Mucosa of rectum (tissue), 2 donors: ENCODE data around the gene CYB5R4.
"Not testable (repeated sequence)": the region's sequence is repeated elsewhere in the genome, so short reads cannot be mapped to it uniquely, and the experiment has no call there.

ENCODE experiments used
- H3K27ac ChIP-seq, 2 donors: one replicate each; pipeline ENCODE4 v1.7.0; 2013; ENCODE audit warnings: inconsistent platforms in 2 of 2, low read depth in 2 of 2, low read length in 2 of 2
- H3K27me3 ChIP-seq, 2 donors: one replicate each; pipeline ENCODE4 v1.7.0; 2013; ENCODE audit warnings: low read length in 2 of 2; ENCODE audit not compliant: control insufficient read depth in 2 of 2, insufficient read depth in 2 of 2
- H3K36me3 ChIP-seq, 2 donors: one replicate each; pipeline ENCODE4 v1.7.0; 2013; ENCODE audit warnings: low read length in 2 of 2; ENCODE audit not compliant: control insufficient read depth in 2 of 2, insufficient read depth in 2 of 2
- H3K4me1 ChIP-seq, 2 donors: one replicate each; pipeline ENCODE4 v1.7.0; 2013; ENCODE audit warnings: low read length in 2 of 2, mild to moderate bottlenecking in 1 of 2; ENCODE audit not compliant: control insufficient read depth in 2 of 2, insufficient read depth in 2 of 2
- H3K4me3 ChIP-seq, 2 donors: one replicate each; pipeline ENCODE4 v1.7.0; 2013; ENCODE audit warnings: low read length in 2 of 2
- H3K9ac ChIP-seq, 2 donors: one replicate each; pipeline ENCODE4 v1.7.0; 2013; ENCODE audit warnings: low read length in 2 of 2, low read depth in 1 of 2, mild to moderate bottlenecking in 1 of 2
- H3K9me3 ChIP-seq, 2 donors: one replicate each; pipeline ENCODE4 v1.7.0; 2013; ENCODE audit warnings: low read length in 2 of 2; ENCODE audit not compliant: control insufficient read depth in 2 of 2
- donor health status: healthy.
- donor health status: Normal muscosa, but diverticular disease.

Gene CYB5R4

DNA sequence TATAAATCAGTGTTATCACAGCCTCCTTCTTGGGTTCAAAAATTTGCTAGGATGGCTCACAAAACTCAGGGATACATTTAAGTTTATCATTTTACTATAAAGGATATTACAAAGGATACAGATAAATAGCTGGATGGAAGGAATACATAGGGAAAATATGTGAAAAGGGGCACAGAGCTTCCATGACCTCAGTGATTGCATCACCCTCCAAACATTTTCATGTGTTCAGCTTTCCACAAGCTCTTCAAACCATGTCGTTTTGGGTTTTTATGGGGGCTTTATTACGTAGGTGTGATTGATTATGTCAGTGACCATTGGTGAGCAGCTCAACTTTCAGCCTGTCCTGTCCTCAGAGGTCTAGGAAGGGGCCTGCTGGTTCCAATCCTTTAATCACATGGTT, 68.0 kb downstream of the CYB5R4 start:
- H3K9me3 ChIP-seq, result no peaks in the 10 kb centered on the region
- no peaks in the 10 kb centered on the region for H3K27me3 ChIP-seq
- H3K27ac ChIP-seq, result no peak overlapping the region
- H3K9ac ChIP-seq, result no peak overlapping the region
- no peak overlapping the region for H3K4me3 ChIP-seq
- peaks cover 10 to 31% of the 10 kb centered on the region in 2 donors for H3K36me3 ChIP-seq
- no peaks in the 10 kb centered on the region for H3K4me1 ChIP-seq

DNA sequence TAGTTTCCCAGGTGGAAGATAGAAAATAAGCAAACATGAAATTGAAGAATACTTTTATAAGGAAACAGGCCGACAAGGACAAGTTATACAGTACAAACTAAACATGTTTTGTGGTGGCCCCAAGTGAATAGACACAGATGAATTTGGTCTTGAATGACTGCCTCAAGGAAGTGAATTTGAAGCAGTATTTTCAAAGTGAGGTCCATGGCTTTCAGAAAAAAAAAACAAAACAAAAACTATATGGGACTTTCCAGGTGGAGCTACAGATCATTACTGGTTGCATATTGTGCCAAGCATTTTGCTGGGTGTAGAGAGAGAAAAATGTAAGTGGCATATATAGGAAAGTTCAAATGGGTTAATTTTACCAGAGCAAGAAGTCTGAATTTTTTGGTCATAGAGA, 68.8 kb downstream of the CYB5R4 start:
- H3K4me3 ChIP-seq, result no peak overlapping the region
- H3K9me3 ChIP-seq, result no peaks in the 10 kb centered on the region
- no peaks in the 10 kb centered on the region for H3K4me1 ChIP-seq
- no peaks in the 10 kb centered on the region for H3K27me3 ChIP-seq
- no peak overlapping the region for H3K9ac ChIP-seq
- no peak overlapping the region for H3K27ac ChIP-seq
- peaks cover 10 to 39% of the 10 kb centered on the region in 2 donors for H3K36me3 ChIP-seq

DNA sequence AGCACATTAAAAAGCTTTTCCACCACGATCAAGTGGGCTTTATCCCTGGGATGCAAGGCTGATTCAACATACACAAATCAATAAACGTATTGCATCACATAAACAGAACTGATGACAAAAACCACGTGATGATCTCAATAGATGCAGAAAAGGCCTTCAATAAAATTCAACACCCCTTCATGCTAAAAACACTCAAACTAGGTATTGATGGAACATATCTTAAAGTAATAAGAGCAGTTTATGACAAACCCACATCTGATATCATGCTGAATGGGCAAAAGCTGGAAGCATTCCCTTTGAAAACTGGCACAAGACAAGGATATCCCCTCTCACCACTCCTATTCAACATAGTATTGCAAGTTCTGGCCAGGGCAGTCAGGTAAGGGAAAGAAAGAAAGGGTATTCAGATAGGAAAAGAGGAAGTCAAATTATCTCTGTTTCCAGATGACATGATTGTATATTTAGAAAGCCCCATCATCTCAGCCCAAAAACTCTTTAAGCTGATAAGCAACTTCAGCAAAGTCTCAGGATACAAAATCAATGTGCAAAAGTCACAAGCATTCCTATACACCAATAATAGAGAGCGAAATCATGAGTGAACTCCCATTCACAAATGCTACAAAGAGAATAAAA, 86.8 kb downstream of the CYB5R4 start:
- H3K36me3 ChIP-seq, H3K4me3 ChIP-seq, H3K4me1 ChIP-seq, H3K9me3 ChIP-seq, H3K9ac ChIP-seq, H3K27ac ChIP-seq, H3K27me3 ChIP-seq: not testable (repeated sequence)

DNA sequence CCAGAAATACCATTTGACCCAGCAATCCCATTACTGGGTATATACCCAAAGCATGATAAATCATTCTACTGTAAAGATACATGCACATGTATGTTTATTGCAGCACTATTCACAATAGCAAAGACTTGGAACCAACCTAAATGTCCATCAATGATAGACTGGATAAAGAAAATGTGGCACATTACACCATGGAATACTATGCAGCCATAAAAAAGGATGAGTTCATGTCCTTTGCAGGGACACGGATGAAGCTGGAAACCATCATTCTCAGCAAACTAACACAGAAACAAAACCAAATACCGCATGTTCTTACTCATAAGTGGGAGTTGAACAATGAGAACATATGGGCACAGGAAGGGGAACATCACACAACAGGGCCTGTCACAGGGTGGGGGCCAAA, 88.5 kb downstream of the CYB5R4 start:
- not testable (repeated sequence) for H3K9ac ChIP-seq, H3K27me3 ChIP-seq, H3K9me3 ChIP-seq, H3K4me3 ChIP-seq, H3K4me1 ChIP-seq, H3K27ac ChIP-seq, H3K36me3 ChIP-seq

DNA sequence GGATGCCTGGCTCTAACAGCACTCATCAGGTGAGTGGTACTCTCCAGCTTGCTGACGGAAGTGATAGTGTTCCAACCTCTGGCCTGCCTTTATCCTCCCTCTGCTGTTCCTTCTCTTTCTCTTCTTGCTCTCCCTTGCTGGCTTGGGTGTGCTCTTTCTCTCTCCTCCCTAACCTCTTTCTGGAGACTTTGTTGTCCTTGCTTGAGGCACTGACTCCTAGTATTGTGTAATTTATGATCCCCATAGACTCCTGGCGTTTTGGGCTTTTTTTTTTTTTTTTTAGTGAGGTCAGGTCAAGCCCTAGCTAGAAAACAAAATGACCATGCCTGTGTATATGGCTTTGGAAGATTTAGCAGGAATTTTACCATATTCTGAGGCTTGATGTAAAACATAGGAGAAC, 89.4 kb downstream of the CYB5R4 start:
- Histone ChIP-seq H3K4me3 (no peak overlapping the region), H3K36me3 (no peaks in the 10 kb centered on the region), H3K9me3 (no peaks in the 10 kb centered on the region), H3K4me1 (no peaks in the 10 kb centered on the region), H3K27ac (no peak overlapping the region), H3K9ac (no peak overlapping the region), H3K27me3 (no peaks in the 10 kb centered on the region)

DNA sequence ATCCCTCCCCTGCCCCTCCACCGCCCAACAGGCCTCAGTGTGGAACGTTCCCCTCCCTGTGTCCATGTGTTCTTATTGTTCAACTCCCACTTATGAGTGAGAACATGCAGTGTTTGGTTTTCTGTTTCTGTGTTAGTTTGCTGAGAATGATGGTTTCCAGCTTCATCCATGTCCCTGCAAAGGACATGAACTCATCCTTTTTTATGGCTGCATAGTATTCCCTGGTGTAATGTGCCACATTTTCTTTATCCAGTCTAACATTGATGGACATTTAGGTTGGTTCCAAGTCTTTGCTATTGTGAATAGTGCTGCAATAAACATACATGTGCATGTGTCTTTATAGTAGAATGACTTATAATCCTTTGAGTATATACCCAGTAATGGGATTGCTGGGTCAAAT, 91.9 kb downstream of the CYB5R4 start:
- H3K27ac ChIP-seq, H3K36me3 ChIP-seq, H3K4me1 ChIP-seq, H3K4me3 ChIP-seq, H3K9me3 ChIP-seq, H3K9ac ChIP-seq, H3K27me3 ChIP-seq: not testable (repeated sequence)

DNA sequence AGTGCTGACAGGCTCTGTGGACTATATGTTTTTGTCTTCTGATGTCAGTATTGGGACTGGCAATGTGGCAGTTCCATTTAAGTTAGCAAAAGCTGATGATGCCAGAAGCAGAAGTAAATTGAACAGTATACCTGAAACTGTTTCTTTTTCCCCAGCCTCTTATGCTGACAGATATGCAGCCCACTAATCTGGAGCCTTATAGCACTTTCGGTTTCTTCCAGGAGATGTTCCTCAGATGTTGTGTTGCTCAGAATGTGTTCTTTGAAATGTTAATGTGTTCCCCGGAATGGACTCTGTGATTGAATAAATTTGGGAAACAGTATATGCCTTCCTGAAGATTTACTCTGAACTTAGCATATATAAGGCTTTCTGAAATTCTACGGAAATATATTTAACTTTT, 93.3 kb downstream of the CYB5R4 start:
- no peaks in the 10 kb centered on the region for H3K4me1 ChIP-seq
- no peaks in the 10 kb centered on the region for H3K9me3 ChIP-seq
- H3K4me3 ChIP-seq, result no peak overlapping the region
- H3K9ac ChIP-seq, result no peak overlapping the region
- no peaks in the 10 kb centered on the region for H3K27me3 ChIP-seq
- peaks cover 0 to 3% of the 10 kb centered on the region in 2 donors for H3K36me3 ChIP-seq
- H3K27ac ChIP-seq, result no peak overlapping the region

DNA sequence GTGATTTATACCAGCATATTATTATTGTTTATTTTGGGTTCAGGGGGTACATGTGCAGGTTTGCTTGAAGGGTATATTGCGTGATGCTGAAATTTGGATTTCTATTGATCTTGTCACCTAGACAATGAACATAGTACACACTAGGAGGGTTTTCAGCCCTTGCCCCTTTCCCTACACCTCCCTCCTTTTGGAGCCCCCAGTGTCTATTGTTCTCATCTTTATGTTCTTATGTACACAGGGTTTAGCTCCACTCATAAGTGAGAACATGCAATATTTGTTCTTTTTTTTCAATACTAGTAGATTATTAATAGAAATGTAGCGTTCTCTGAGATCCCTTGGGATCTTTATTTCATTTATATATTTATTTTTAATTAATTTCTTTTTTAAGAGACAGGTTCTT, 94.9 kb downstream of the CYB5R4 start:
- Histone ChIP-seq H3K36me3 (peaks cover 3% of the 10 kb centered on the region in 2 donors), H3K9ac (no peak overlapping the region), H3K4me1 (no peaks in the 10 kb centered on the region), H3K9me3 (no peaks in the 10 kb centered on the region), H3K4me3 (no peak overlapping the region), H3K27ac (no peak overlapping the region), H3K27me3 (no peaks in the 10 kb centered on the region)

DNA sequence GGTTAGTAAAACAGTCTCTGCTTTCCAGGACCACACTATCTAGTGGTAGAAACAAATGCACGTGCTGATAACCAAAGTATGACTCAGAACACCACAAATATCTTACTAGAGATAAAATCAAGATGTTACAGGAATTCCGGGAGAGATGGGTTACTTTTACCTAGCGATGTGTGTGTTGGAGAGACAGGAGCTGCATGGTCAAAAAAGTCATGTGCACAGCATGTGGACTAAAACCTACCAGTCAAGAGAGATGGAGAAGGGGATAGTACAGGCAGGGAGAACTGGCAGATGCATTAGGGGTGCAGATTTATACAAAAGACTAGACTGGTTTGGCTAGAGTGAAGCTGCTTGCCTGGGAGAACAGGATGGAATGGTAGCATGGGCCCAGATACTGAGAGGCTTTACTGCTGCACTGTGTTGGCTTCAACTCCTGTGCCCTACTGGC, 98.8 kb downstream of the CYB5R4 start:
- Histone ChIP-seq H3K27me3 (no peaks in the 10 kb centered on the region), H3K9me3 (no peaks in the 10 kb centered on the region), H3K4me1 (no peaks in the 10 kb centered on the region), H3K36me3 (peaks cover 10 to 14% of the 10 kb centered on the region in 2 donors), H3K4me3 (no peak overlapping the region), H3K9ac (no peak overlapping the region), H3K27ac (no peak overlapping the region)

DNA sequence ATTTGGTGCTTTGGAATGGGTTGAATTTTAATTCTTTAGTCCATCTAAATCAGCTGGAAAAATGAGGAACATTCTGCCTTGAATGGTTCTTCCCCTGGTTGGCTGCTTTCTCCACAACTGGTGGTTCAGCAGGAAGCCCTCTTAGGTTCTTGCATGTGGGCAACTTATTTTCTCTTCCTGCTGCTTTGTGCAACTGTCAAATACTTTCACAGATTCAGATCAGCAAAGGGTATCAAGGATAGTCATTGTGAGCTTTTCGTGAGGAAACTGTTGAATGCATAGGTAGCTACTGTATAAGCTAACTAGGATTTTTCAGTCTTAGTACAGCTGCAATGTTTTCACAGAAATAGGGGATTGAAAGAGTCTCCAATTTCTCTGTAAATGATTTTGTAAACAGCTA, 101.2 kb downstream of the CYB5R4 start:
- H3K27ac ChIP-seq, result no peak overlapping the region
- no peak overlapping the region for H3K4me3 ChIP-seq
- no peak overlapping the region for H3K9ac ChIP-seq
- no peaks in the 10 kb centered on the region for H3K4me1 ChIP-seq
- peaks cover 10 to 13% of the 10 kb centered on the region in 2 donors for H3K36me3 ChIP-seq
- no peaks in the 10 kb centered on the region for H3K27me3 ChIP-seq
- no peaks in the 10 kb centered on the region for H3K9me3 ChIP-seq

DNA sequence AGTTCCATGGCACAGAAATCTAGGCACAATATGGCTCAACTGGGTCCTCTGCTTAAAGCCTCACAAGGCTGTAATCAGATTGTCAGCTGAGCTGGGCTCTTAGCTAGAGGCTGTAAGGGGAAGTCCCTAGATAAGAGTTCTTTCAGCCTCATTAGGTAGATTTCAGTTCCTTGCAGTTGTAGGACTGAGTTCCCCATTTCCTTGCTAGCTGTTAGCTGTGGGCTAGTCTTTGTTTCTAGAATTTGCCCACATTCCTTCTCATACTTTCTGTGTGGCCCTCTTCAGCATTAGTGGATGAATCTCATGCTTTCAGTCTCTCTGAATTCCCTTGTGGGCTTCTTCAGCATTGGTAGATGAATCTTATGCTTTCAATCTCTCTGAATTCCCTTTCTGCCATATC, 103.1 kb downstream of the CYB5R4 start:
- Histone ChIP-seq H3K4me1 (no peaks in the 10 kb centered on the region), H3K4me3 (no peak overlapping the region), H3K9me3 (peaks cover 0 to 3% of the 10 kb centered on the region in 2 donors), H3K27me3 (no peaks in the 10 kb centered on the region), H3K9ac (no peak overlapping the region), H3K36me3 (peaks cover 10 to 13% of the 10 kb centered on the region in 2 donors), H3K27ac (no peak overlapping the region)
